BE2C (cell line): ENCODE results near the gene ZNF775.

Experiments used
- DNase-seq: peaks from one replicate; pipeline ENCODE4 v3.0.0-alpha.2; 2020
- H3K27me3 ChIP-seq: fragments of 250-450 bp; sonication (Bioruptor Pico); 2 replicates; pipeline ENCODE4 v1.5.1; 2020; ENCODE audit warnings: mild to moderate bottlenecking
- H3K36me3 ChIP-seq: fragments of 250-450 bp; sonication (Bioruptor Pico); 2 replicates; pipeline ENCODE4 v1.5.1; 2020; ENCODE audit warnings: mild to moderate bottlenecking
- H3K4me1 ChIP-seq: fragments of 250-450 bp; sonication (Bioruptor Pico); 2 replicates; pipeline ENCODE4 v1.5.1; 2020
- H3K4me3 ChIP-seq: 2 replicates; pipeline ENCODE4 v1.5.1; 2011; ENCODE audit warnings: low read depth, low read length
- H3K9me3 ChIP-seq: fragments of 250-450 bp; sonication (Bioruptor Pico); 2 replicates; pipeline ENCODE4 v1.5.1; 2020
- CTCF ChIP-seq: IDR thresholded peaks from 2 replicates; pipeline ENCODE4 v1.5.1; 2012; ENCODE audit warnings: mild to moderate bottlenecking, low read depth, low read length

ZNF775 gene

DNA sequence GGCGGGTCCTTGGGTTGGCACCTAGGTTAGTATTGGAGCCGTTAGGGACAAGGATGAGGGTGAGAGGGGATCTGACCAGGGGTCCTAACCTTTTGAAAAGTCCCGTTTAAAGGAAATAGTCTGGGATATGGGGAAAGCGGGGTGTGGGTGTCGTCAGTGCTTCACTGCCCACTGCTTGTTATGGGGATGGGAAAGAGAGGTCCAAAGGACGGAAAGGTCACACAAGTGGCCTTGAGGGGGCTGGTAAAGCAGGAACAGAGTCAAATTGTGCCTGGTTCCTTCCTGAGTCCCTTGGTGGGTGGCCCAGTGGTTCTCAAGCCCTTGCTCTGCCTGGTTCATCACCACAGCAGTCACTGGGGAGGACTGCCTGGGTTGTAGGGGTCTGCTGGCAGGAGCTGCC is 2.6 kb upstream of the ZNF775 start:
- Histone ChIP-seq H3K4me1 (no peaks in the 10 kb centered on the region), H3K36me3 (peaks cover 42% of the 10 kb centered on the region), H3K9me3 (no peaks in the 10 kb centered on the region), H3K27me3 (no peaks in the 10 kb centered on the region), H3K4me3 (no peak overlapping the region)
- DNase-seq: no peak
- no peak for TF ChIP-seq CTCF

DNA sequence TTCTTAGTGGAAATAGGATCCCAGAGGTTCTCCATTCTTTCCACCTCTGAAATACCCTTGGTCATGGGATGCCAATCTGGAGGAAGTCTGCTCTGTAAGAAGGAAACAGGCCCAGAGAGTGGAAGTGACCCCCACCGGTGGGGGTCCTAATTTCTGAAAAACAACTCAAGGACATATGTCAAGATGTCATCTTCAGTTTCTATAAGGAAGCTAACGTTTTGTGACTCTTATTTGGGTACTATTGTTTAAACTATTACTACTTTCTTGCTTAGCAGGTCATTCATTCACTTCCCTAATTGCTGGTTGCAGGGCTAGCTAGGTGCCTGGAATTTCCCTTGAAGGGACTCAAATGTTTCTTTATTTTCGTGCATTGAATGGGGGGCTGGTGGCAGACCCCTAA is 1.9 kb upstream of the ZNF775 start:
- Histone ChIP-seq H3K36me3 (peaks cover 36% of the 10 kb centered on the region), H3K4me1 (no peaks in the 10 kb centered on the region), H3K27me3 (no peaks in the 10 kb centered on the region), H3K9me3 (no peaks in the 10 kb centered on the region), H3K4me3 (no peak overlapping the region)
- TF ChIP-seq CTCF: no peak
- DNase-seq: no peak

DNA sequence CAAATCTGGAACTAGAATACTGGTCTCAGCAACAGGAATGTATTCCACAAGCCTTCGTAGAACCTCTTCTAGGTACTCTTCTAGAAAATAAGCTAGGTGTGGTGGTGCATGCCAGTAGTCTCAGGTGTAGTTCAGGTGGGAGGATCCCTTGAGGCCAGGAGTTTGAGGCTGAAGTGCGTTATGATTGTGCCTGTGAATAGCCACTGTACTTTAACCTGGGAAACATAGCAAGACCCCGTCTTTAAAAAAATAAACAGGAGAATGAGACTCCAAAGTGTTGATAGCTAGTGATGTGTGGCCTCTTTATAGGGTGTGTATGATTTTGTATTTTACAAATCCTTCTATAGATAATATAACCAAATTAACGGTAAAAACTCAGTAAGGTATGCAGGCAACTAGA is 1.5 kb upstream of the ZNF775 start:
- no peak for DNase-seq
- TF ChIP-seq CTCF: no peak
- Histone ChIP-seq H3K27me3 (no peaks in the 10 kb centered on the region), H3K9me3 (no peaks in the 10 kb centered on the region), H3K4me1 (no peaks in the 10 kb centered on the region), H3K4me3 (no peak overlapping the region), H3K36me3 (peaks cover 31% of the 10 kb centered on the region)

- peak; percentile 37 for TF ChIP-seq CTCF
- H3K9me3 ChIP-seq: no peaks in the 10 kb centered on the region
- H3K36me3 ChIP-seq: peaks cover 25% of the 10 kb centered on the region
- no peaks in the 10 kb centered on the region for H3K27me3 ChIP-seq
- H3K4me1 ChIP-seq: no peaks in the 10 kb centered on the region
- peak overlapping the region; percentile 92 for H3K4me3 ChIP-seq
- DNase-seq: peak; percentile 70
Observed at GRCh38 chr7:150378115-150378852, 846 bp upstream of the ZNF775 start.

- no peak for TF ChIP-seq CTCF
- Histone ChIP-seq H3K27me3 (no peaks in the 10 kb centered on the region), H3K4me3 (peak overlapping the region; percentile 92), H3K9me3 (no peaks in the 10 kb centered on the region), H3K36me3 (peaks cover 10% of the 10 kb centered on the region), H3K4me1 (peaks cover 4% of the 10 kb centered on the region; the same call in 1 of the 2 replicates)
- no peak for DNase-seq
Observed at GRCh38 chr7:150379441-150380379, 580 bp downstream of the ZNF775 start.
